Measurements from ENCODE around the gene POMT1.

POMT1 gene

DNA sequence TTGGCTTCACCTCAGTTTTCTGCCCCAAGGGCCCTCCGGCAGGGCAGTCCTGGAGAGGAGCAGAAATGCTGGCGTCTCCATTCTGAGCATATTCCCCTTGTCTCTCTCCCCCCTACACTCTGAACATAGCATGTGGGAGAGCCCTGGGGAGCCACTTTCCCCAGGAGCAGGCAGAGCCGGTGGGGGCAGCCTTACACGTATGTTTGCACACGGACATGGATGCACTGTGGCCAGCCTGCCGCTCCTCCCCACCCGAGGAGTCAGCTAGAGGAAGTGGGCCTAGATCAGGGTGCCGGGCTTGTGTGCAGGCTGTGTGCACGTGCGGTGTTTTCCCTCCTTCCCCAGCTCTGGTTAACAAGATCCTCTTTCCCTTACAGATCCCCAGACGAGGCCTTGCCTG, 25.4 kb upstream of the POMT1 start:
- Histone ChIP-seq H3K4me3 (ENCODE audit: insufficient read depth, low read length, poor library complexity, severe bottlenecking) (no peak overlapping the region), H3K27ac (ENCODE audit: low read depth, low read length) (no peak overlapping the region), H3K9ac (ENCODE audit: low read length) (no peak overlapping the region), H3K36me3 (ENCODE audit: low read length) (peaks cover 20% of the 10 kb centered on the region; the same call in 1 of the 2 replicates), H3K79me2 (ENCODE audit: insufficient read depth, low read length) (no peaks in the 10 kb centered on the region; the same call in 1 of the 2 replicates), H3K9me2 (replicated peaks; ENCODE audit: insufficient read depth, low read length) (no peaks in the 10 kb centered on the region), H3F3A (ENCODE audit: insufficient read depth) (no peaks in the 10 kb centered on the region), H3K27me3 (ENCODE audit: low read length) (no peaks in the 10 kb centered on the region), H2AFZ (ENCODE audit: low read depth, low read length, severe bottlenecking) (no peak overlapping the region), H4K20me1 (ENCODE audit: low read depth, low read length) (no peaks in the 10 kb centered on the region), H3K4me2 (ENCODE audit: low read depth, low read length, poor library complexity, severe bottlenecking) (no peak overlapping the region), H3K9me3 (ENCODE audit: insufficient read depth, low read length) (no peaks in the 10 kb centered on the region)
- TF ChIP-seq EZH2phosphoT487 (conservative IDR thresholded peaks at IDR 0.05; ENCODE audit: low read length) (no peak), CTCF (IDR thresholded peaks at IDR 0.05; ENCODE audit: insufficient read depth, low read length, poor library complexity, severe bottlenecking) (no peak)

- TF ChIP-seq CTCF (IDR thresholded peaks at IDR 0.05; ENCODE audit: insufficient read depth, low read length, poor library complexity, severe bottlenecking): no peak
- TF ChIP-seq EZH2phosphoT487 (conservative IDR thresholded peaks at IDR 0.05; ENCODE audit: low read length): no peak
- Histone ChIP-seq H3K4me2 (ENCODE audit: low read depth, low read length, poor library complexity, severe bottlenecking) (no peak overlapping the region), H4K20me1 (ENCODE audit: low read depth, low read length) (no peaks in the 10 kb centered on the region), H3K4me3 (ENCODE audit: insufficient read depth, low read length, poor library complexity, severe bottlenecking) (no peak overlapping the region), H3K36me3 (ENCODE audit: low read length) (peaks cover 18% of the 10 kb centered on the region; the same call in 1 of the 2 replicates), H3K27ac (ENCODE audit: low read depth, low read length) (no peak overlapping the region), H3K9me2 (replicated peaks; ENCODE audit: insufficient read depth, low read length) (no peaks in the 10 kb centered on the region), H3K9ac (ENCODE audit: low read length) (no peak overlapping the region), H3F3A (ENCODE audit: insufficient read depth) (no peaks in the 10 kb centered on the region), H3K9me3 (ENCODE audit: insufficient read depth, low read length) (no peaks in the 10 kb centered on the region), H2AFZ (ENCODE audit: low read depth, low read length, severe bottlenecking) (no peak overlapping the region), H3K79me2 (ENCODE audit: insufficient read depth, low read length) (no peaks in the 10 kb centered on the region; the same call in 1 of the 2 replicates), H3K27me3 (ENCODE audit: low read length) (no peaks in the 10 kb centered on the region)
Measured at GRCh38 chr9:131477816-131478419, 24.8 kb upstream of the POMT1 start.

DNA sequence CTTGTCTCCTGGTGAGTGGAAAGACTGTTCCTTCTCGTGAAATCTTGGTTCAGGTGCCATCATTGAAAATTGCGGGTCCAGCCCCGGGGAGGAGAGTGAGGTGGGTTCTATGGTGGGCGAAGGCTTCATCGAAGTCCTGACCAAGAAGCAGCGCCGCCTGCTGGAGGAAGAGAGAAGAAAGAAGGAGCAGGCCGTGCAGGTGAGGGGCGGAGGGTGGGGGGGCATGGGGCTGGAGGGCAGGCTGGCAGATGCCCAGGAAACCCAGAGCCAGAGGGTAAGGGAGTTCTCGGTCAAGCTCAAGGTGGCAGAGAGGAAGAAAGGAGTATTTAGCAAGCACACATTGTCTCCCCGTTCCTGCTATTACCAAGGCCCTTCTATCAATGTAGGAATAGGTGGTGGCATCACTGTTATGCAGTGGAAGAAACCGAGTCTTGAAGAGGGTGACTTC, 24.3 kb upstream of the POMT1 start:
- H3K79me2 ChIP-seq (ENCODE audit: insufficient read depth, low read length): no peaks in the 10 kb centered on the region; the same call in 1 of the 2 replicates
- H4K20me1 ChIP-seq (ENCODE audit: low read depth, low read length): no peaks in the 10 kb centered on the region

More for the DNA sequence above, 24.3 kb upstream of the POMT1 start:
- peaks cover 15% of the 10 kb centered on the region; the same call in 1 of the 2 replicates for H3K36me3 ChIP-seq (ENCODE audit: low read length)
- no peaks in the 10 kb centered on the region for H3K27me3 ChIP-seq (ENCODE audit: low read length)
- TF ChIP-seq CTCF (IDR thresholded peaks at IDR 0.05; ENCODE audit: insufficient read depth, low read length, poor library complexity, severe bottlenecking) (peak; percentile 62), EZH2phosphoT487 (conservative IDR thresholded peaks at IDR 0.05; ENCODE audit: low read length) (no peak)
- no peak overlapping the region for H3K9ac ChIP-seq (ENCODE audit: low read length)
- no peak overlapping the region for H2AFZ ChIP-seq (ENCODE audit: low read depth, low read length, severe bottlenecking)
- H3K9me2 ChIP-seq (replicated peaks; ENCODE audit: insufficient read depth, low read length): no peaks in the 10 kb centered on the region
- H3F3A ChIP-seq (ENCODE audit: insufficient read depth): no peaks in the 10 kb centered on the region
- no peak overlapping the region for H3K4me3 ChIP-seq (ENCODE audit: insufficient read depth, low read length, poor library complexity, severe bottlenecking)
- no peaks in the 10 kb centered on the region for H3K9me3 ChIP-seq (ENCODE audit: insufficient read depth, low read length)
- no peak overlapping the region for H3K4me2 ChIP-seq (ENCODE audit: low read depth, low read length, poor library complexity, severe bottlenecking)
- no peak overlapping the region for H3K27ac ChIP-seq (ENCODE audit: low read depth, low read length)

Data from SU-DHL-6 (cell line).